ENCODE measurements around the gene CAMK1D.
"Not testable (repeated sequence)": the region's sequence is repeated elsewhere in the genome, so short reads cannot be mapped to it uniquely, and the experiment has no call there.

Gene CAMK1D

GRCh38 chr10:12529976-12530375 is 180.6 kb downstream of the CAMK1D start:
- DNase-seq: no peak

DNA sequence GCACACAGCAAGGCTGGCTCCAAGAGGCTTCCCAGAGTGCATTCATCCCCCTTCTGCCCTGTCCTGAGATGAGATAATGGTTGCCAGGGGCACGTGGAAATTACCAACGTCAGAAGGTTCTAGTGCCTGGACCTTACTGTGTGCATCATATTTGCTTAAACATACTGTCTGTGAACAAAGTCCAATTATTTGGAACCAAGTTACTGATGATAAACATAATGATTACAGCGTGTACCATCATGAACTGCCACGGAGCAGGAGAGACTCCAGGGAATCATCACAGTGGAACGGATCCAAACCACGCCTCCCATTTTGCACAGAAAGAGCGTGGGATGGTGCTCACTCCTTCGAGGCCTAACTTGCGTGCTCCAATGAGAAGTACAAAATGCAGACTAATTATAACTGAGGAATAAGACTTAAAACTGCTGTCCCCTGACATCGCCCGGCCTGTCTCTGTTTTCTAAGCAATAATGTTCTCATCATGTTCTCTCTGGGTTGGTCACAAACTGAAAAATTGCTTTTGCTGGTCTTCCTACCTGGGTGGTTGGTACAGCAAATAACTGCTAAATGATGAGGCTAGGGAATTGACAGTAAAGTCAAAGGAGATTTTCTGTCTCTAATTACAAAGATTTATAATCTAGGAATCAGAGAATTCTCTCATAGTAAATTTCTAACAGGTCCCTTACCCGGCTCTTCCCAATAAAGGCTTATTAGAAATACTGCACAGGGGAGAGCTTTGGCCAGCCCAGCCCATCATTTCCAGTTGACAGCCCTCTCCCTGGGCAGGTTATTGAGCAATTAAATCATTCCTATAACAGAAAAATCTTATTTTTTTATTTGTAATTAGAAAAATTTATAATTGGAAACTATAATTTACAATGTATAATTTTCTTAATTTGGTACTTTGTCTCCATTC is 182.2 kb downstream of the CAMK1D start:
- no peak for DNase-seq

DNA sequence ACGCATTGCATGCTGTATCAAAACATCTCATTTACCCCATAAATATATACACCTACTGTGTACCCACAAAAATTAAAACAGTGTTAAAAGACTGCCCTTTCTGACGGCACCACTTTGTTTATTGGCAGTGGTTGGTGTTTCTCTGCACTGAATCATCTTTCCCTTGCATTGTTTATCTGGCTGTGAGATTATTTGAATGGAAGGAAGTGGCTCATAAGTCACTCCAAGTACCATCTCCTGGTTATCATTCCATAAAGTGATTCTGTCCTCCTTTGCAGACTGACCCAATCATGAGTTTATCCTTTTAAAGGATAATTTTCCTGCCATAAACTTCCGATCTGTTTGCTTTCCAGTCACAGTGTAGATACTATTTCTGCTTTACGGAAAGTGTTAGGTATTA is 183.8 kb downstream of the CAMK1D start:
- DNase-seq: no peak

DNA sequence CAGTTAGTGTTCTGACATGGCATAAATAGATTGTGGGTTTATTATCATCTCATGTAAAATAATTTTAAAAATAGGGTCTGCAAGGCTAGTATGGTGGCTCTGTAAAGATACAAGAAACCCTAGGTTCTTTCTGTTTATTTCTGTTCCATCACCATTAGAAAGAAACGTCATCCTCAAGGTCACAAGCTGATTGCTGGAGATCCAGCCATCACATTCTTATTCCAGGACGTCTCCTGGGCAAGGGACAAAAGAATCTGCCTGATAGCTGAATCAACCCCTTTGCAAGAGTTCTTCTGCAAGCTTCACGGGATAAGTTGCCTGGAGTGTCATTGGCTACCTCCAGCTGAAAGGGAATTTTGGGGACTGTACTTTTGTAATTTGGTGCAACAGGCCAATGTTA is 184.4 kb downstream of the CAMK1D start:
- no peak for DNase-seq

- DNase-seq: no peak
Measured at GRCh38 chr10:12534824-12535223, 185.5 kb downstream of the CAMK1D start.

DNA sequence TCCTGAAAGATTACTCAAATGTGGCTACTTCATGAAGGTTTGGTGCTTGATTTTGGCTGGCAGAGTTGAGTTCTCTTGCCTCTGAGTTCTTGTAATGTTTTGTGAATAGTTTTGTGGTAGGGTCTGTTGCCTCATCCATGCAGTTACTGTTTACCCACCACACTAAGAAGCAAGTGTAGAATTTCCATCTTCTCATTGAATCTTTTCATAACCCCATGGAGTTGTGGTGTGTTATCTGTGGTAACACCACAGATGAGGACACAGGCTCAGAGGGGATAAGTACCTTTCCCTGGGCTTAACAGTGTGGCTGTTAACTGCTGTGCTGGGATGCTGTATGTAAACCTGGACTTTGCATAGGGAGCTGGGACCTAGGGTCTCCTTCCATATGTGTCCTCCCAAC is 186.3 kb downstream of the CAMK1D start:
- no peak for DNase-seq

DNA sequence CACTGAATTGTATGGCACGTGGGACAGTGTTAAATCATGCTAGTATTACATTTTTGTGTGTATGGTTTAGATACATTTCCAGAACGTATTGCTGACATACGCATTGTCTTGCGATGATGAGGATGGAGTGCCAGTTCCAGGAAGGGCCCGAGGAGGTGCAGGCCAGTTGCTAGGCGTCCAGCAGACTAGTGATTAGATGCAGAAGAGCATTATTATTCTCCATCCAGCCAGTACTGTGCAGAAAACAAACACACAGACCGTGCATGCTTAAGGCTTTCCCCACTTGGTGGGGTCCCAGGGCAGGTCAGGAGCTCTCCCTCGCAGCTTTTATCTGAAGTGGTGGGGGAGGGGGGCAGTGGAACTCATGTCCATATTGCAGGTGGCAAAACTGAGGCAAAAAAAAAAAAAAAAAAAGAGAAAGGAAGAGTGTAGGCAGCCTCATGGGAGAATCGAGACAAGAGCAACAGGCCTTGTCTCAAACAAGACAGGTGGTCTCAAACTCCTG is 189.2 kb downstream of the CAMK1D start:
- no peak for DNase-seq

- no peak for DNase-seq
Measured at GRCh38 chr10:12539350-12540164, 190.2 kb downstream of the CAMK1D start.

GRCh38 chr10:12540341-12540781 is 191.0 kb downstream of the CAMK1D start:
- no peak for DNase-seq

GRCh38 chr10:12541446-12542067 is 192.2 kb downstream of the CAMK1D start:
- DNase-seq: no peak

GRCh38 chr10:12542133-12542670 is 192.9 kb downstream of the CAMK1D start:
- DNase-seq: no peak

- DNase-seq: no peak
Measured at GRCh38 chr10:12543589-12543988, 194.2 kb downstream of the CAMK1D start.

- not testable (repeated sequence) for DNase-seq
Measured at GRCh38 chr10:12546160-12546802, 196.9 kb downstream of the CAMK1D start.

GRCh38 chr10:12547301-12547771 is 198.0 kb downstream of the CAMK1D start:
- DNase-seq: no peak

- DNase-seq: no peak
Measured at GRCh38 chr10:12549297-12549696, 199.9 kb downstream of the CAMK1D start.

GRCh38 chr10:12550994-12551393 is 201.6 kb downstream of the CAMK1D start:
- no peak for DNase-seq

- DNase-seq: no peak
Measured at GRCh38 chr10:12556039-12556438, 206.7 kb downstream of the CAMK1D start.

GRCh38 chr10:12559578-12560178 is 210.3 kb downstream of the CAMK1D start:
- DNase-seq: no peak

GRCh38 chr10:12561307-12561706 is 212.0 kb downstream of the CAMK1D start:
- DNase-seq: no peak

DNA sequence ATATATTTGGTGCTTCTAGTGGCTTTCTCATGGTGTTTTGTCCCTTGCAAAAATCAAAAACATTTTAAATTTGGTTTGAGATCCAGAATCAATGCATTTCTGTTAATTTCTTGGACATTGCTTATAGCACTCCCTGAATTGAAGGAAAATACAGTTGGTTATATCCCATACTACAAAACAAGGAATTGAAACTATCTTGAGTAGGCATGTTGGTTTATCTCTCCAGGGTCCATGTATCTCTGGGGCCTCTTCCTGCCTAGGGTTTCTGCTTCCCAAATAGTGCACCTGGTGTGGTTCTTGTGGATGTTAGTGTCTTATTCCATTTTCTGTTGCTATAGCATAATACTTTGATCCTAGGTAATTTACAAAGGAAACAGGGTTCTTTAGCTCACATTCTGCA is 212.4 kb downstream of the CAMK1D start:
- DNase-seq: no peak

DNA sequence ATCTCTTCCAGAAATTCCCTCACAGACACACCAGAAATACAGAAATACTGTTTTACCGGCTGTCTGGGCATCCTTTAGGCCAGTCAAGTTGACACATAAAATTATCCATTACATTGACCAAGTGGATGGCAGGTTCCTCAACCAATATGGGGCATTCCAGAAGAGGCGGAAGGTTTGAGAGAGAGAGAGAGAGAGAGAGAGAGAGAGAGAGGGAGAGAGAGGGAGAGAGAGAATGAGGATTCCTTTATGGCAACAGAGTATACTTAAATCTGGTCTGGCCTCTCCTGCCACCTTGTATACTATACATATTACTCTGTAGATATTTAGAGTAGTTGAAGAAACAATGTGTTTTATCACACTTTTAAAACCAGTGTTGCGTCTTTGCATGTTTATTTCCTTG is 214.1 kb downstream of the CAMK1D start:
- DNase-seq: no peak

DNA sequence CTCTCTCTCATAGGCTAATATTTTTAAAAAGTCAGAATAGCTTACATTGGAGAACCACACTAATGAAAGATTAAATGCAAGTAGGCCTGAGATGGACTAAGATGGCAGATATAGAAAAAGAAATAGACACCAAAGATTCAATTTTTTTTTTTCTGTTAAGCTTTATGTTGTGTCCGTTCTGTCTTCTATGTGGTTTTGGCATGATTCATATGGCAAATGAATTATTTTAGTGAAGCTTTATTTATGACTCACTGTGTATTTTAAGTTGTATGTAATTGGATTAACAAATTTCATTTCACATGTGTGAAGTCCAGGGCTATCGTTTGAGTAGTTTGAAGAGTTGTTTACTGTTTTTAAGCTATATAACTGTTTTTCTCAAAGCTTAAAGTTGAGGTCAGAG is 214.8 kb downstream of the CAMK1D start:
- no peak for DNase-seq
